ENCODE data around the gene NFATC2.

NFATC2 gene

DNA sequence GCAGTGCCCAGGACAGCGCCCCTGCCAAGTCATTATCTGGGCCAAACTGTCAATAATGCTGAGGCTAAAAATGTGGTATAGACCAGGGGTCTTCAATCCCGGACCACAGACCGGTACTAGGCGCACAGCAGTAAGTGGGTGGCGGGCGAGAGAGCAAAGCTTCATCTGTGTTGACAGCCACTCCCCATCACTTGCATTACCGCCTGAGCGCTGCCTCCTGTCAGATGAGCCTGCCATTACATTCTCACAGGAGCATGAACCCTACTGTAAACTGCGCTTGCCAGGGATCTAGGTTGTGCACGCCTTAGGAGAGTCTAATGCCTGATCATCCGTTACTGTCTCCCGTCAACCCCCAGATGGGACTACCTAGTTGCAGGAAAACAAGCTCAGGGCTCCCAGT, 91.0 kb downstream of the NFATC2 start:
- peaks cover 17% of the 10 kb centered on the region for H3K36me3 ChIP-seq (ENCODE audit: low read length)
- no peak overlapping the region for H2AFZ ChIP-seq (ENCODE audit: low read depth, low read length, severe bottlenecking)
- H3K9me3 ChIP-seq (ENCODE audit: insufficient read depth, low read length), result no peaks in the 10 kb centered on the region
- H3K4me2 ChIP-seq (ENCODE audit: low read depth, low read length, poor library complexity, severe bottlenecking), result no peak overlapping the region
- H3F3A ChIP-seq (ENCODE audit: insufficient read depth), result no peaks in the 10 kb centered on the region
- no peak overlapping the region for H3K9ac ChIP-seq (ENCODE audit: low read length)
- H3K27me3 ChIP-seq (ENCODE audit: low read length), result no peaks in the 10 kb centered on the region
- TF ChIP-seq EZH2phosphoT487 (conservative IDR thresholded peaks at IDR 0.05; ENCODE audit: low read length), result no peak
- TF ChIP-seq, protein P1, sequence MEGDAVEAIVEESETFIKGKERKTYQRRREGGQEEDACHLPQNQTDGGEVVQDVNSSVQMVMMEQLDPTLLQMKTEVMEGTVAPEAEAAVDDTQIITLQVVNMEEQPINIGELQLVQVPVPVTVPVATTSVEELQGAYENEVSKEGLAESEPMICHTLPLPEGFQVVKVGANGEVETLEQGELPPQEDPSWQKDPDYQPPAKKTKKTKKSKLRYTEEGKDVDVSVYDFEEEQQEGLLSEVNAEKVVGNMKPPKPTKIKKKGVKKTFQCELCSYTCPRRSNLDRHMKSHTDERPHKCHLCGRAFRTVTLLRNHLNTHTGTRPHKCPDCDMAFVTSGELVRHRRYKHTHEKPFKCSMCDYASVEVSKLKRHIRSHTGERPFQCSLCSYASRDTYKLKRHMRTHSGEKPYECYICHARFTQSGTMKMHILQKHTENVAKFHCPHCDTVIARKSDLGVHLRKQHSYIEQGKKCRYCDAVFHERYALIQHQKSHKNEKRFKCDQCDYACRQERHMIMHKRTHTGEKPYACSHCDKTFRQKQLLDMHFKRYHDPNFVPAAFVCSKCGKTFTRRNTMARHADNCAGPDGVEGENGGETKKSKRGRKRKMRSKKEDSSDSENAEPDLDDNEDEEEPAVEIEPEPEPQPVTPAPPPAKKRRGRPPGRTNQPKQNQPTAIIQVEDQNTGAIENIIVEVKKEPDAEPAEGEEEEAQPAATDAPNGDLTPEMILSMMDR (IDR thresholded peaks at IDR 0.05; ENCODE audit: insufficient read depth, low read length, poor library complexity, severe bottlenecking), result no peak
- no peaks in the 10 kb centered on the region for H3K9me2 ChIP-seq (replicated peaks; ENCODE audit: insufficient read depth, low read length)
- H4K20me1 ChIP-seq (ENCODE audit: low read depth, low read length), result no peaks in the 10 kb centered on the region
- H3K27ac ChIP-seq (ENCODE audit: low read depth, low read length), result no peak overlapping the region
- H3K79me2 ChIP-seq (ENCODE audit: insufficient read depth, low read length), result no peaks in the 10 kb centered on the region
- no peak overlapping the region for H3K4me3 ChIP-seq (ENCODE audit: insufficient read depth, low read length, poor library complexity, severe bottlenecking)

DNA sequence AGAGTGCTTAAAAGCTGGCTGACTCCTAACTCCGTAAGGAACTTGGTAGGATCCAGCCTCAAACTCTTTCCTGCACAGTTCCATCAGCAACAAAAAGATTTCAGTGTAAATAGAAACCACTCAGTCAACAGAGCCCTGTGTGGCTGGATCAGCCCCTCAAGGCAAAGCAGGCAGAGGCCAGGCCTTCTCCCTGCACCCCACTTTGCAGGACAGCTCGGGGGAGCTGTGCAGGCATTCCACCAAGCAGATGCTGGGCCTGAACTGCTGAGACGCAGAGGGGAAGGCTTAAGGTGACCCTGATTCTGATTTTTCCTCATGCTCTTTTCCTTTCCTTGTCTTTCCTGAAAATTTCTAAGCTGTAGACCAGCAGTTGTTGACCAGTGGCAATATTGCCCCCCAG, 91.5 kb downstream of the NFATC2 start:
- Histone ChIP-seq H3K36me3 (ENCODE audit: low read length) (peaks cover 17% of the 10 kb centered on the region), H3K27ac (ENCODE audit: low read depth, low read length) (no peak overlapping the region)
- TF ChIP-seq EZH2phosphoT487 (conservative IDR thresholded peaks at IDR 0.05; ENCODE audit: low read length), result no peak
- TF ChIP-seq, protein P1 (IDR thresholded peaks at IDR 0.05; ENCODE audit: insufficient read depth, low read length, poor library complexity, severe bottlenecking), result no peak

DNA sequence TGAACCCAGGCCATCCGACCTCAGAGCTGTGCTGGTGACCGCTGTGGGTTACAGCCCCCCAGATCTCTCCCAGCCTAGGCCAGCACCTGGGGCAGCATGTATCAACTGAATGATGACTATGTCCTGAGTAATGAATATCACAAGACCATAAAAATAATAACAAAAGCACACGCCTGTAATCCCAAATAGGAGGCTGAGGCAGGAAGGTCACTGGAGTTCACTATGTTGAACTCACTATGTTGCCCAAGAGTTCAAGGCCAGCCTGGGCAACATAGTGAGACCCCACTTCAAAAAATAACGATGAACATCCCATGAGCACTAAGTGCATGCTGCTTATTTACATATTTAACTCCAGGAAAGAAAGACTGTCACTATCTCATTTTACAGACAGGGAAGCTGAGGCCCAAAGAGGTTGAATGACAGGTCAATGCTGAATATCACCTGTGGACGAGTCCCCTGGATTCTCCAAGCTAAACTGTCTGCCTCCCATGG, 92.3 kb downstream of the NFATC2 start:
- Histone ChIP-seq H3K9me3 (ENCODE audit: insufficient read depth, low read length) (no peaks in the 10 kb centered on the region), H3K27me3 (ENCODE audit: low read length) (no peaks in the 10 kb centered on the region), H2AFZ (ENCODE audit: low read depth, low read length, severe bottlenecking) (no peak overlapping the region), H4K20me1 (ENCODE audit: low read depth, low read length) (no peaks in the 10 kb centered on the region), H3K4me2 (ENCODE audit: low read depth, low read length, poor library complexity, severe bottlenecking) (no peak overlapping the region), H3K4me3 (ENCODE audit: insufficient read depth, low read length, poor library complexity, severe bottlenecking) (no peak overlapping the region), H3F3A (ENCODE audit: insufficient read depth) (no peaks in the 10 kb centered on the region), H3K9me2 (replicated peaks; ENCODE audit: insufficient read depth, low read length) (no peaks in the 10 kb centered on the region), H3K27ac (ENCODE audit: low read depth, low read length) (no peak overlapping the region), H3K36me3 (ENCODE audit: low read length) (peaks cover 17% of the 10 kb centered on the region), H3K79me2 (ENCODE audit: insufficient read depth, low read length) (no peaks in the 10 kb centered on the region), H3K9ac (ENCODE audit: low read length) (no peak overlapping the region)
- no peak for TF ChIP-seq EZH2phosphoT487 (conservative IDR thresholded peaks at IDR 0.05; ENCODE audit: low read length)
- TF ChIP-seq, protein P1 (IDR thresholded peaks at IDR 0.05; ENCODE audit: insufficient read depth, low read length, poor library complexity, severe bottlenecking), result no peak

More for the DNA sequence above, 91.5 kb downstream of the NFATC2 start:
- Histone ChIP-seq H3K4me2 (ENCODE audit: low read depth, low read length, poor library complexity, severe bottlenecking) (no peak overlapping the region), H2AFZ (ENCODE audit: low read depth, low read length, severe bottlenecking) (no peak overlapping the region), H3K9ac (ENCODE audit: low read length) (no peak overlapping the region), H3K79me2 (ENCODE audit: insufficient read depth, low read length) (no peaks in the 10 kb centered on the region), H3K27me3 (ENCODE audit: low read length) (no peaks in the 10 kb centered on the region), H3F3A (ENCODE audit: insufficient read depth) (no peaks in the 10 kb centered on the region), H3K4me3 (ENCODE audit: insufficient read depth, low read length, poor library complexity, severe bottlenecking) (no peak overlapping the region), H3K9me2 (replicated peaks; ENCODE audit: insufficient read depth, low read length) (no peaks in the 10 kb centered on the region), H3K9me3 (ENCODE audit: insufficient read depth, low read length) (no peaks in the 10 kb centered on the region), H4K20me1 (ENCODE audit: low read depth, low read length) (no peaks in the 10 kb centered on the region)

All from SU-DHL-6 (cell line).